Daoy (cell line): ENCODE results near the gene MAGI1. TPM values are rescaled to one million over a fixed set of nuclear protein-coding genes. Genes with fewer than 3 reads are reported as not detected.

Experiments used
- DNase-seq: peaks from one replicate; pipeline ENCODE4 v3.0.0-alpha.2; 2015; ENCODE audit warnings: low read depth
- total RNA-seq: library from RNA; depleted of rRNA; stranded (reverse); fragments of >200 nt; shearing (Covaris generic); gene quantifications from 2 replicates; pipeline ENCODE4 v1.2.3, GENCODE V29; 2014

Gene MAGI1
- total RNA-seq, 1 experiment from 2014 or later: 7.1 TPM

- DNase-seq: peak; percentile 17
Measured at GRCh38 chr3:65669163-65669875, 369.4 kb downstream of the MAGI1 start.

- no peak for DNase-seq
Measured at GRCh38 chr3:65667963-65668362, 370.8 kb downstream of the MAGI1 start.

- DNase-seq: no peak
Measured at GRCh38 chr3:65666448-65667091, 372.1 kb downstream of the MAGI1 start.

GRCh38 chr3:65665915-65666314, 372.8 kb downstream of the MAGI1 start:
- DNase-seq: no peak

- no peak for DNase-seq
Measured at GRCh38 chr3:65664931-65665330, 373.8 kb downstream of the MAGI1 start.

- DNase-seq: no peak
Measured at GRCh38 chr3:65664446-65664845, 374.3 kb downstream of the MAGI1 start.

- no peak for DNase-seq
Measured at GRCh38 chr3:65662095-65662494, 376.6 kb downstream of the MAGI1 start.

GRCh38 chr3:65660000-65660598, 378.6 kb downstream of the MAGI1 start:
- no peak for DNase-seq

- DNase-seq: peak; percentile 38
Measured at GRCh38 chr3:65659396-65659795, 379.3 kb downstream of the MAGI1 start.

- no peak for DNase-seq
Measured at GRCh38 chr3:65658401-65658800, 380.3 kb downstream of the MAGI1 start.

- no peak for DNase-seq
Measured at GRCh38 chr3:65655061-65655460, 383.7 kb downstream of the MAGI1 start.

- no peak for DNase-seq
Measured at GRCh38 chr3:65653731-65654130, 385.0 kb downstream of the MAGI1 start.

- no peak for DNase-seq
Measured at GRCh38 chr3:65650247-65650646, 388.5 kb downstream of the MAGI1 start.

- no peak for DNase-seq
Measured at GRCh38 chr3:65647369-65647768, 391.3 kb downstream of the MAGI1 start.

- DNase-seq: no peak
Measured at GRCh38 chr3:65642883-65643282, 395.8 kb downstream of the MAGI1 start.

GRCh38 chr3:65641777-65642176, 396.9 kb downstream of the MAGI1 start:
- DNase-seq: no peak

- DNase-seq: no peak
Measured at GRCh38 chr3:65641045-65641444, 397.7 kb downstream of the MAGI1 start.

GRCh38 chr3:65639444-65639843, 399.3 kb downstream of the MAGI1 start:
- no peak for DNase-seq

- DNase-seq: no peak
Measured at GRCh38 chr3:65638301-65638700, 400.4 kb downstream of the MAGI1 start.

- no peak for DNase-seq
Measured at GRCh38 chr3:65636326-65636725, 402.4 kb downstream of the MAGI1 start.

GRCh38 chr3:65635657-65636056, 403.1 kb downstream of the MAGI1 start:
- no peak for DNase-seq

GRCh38 chr3:65633018-65633638, 405.6 kb downstream of the MAGI1 start:
- no peak for DNase-seq

GRCh38 chr3:65632414-65632813, 406.3 kb downstream of the MAGI1 start:
- DNase-seq: no peak
